Neural progenitor cell (in vitro differentiated cells): ENCODE data around the gene MAP3K2.

Experiments
- EZH2 ChIP-seq: fragments of 200-600 bp; sonication (generic); IDR thresholded peaks from 2 replicates; pipeline ENCODE4 v1.6.1; 2017; ENCODE audit warnings: antibody characterized with exemption, mild to moderate bottlenecking, moderate library complexity
- TF ChIP-seq, protein P1 (sequence below): fragments of 200-600 bp; sonication (generic); IDR thresholded peaks from 2 replicates; pipeline ENCODE4 v1.5.1; 2017; ENCODE audit warnings: antibody characterized with exemption, mild to moderate bottlenecking

DNA sequence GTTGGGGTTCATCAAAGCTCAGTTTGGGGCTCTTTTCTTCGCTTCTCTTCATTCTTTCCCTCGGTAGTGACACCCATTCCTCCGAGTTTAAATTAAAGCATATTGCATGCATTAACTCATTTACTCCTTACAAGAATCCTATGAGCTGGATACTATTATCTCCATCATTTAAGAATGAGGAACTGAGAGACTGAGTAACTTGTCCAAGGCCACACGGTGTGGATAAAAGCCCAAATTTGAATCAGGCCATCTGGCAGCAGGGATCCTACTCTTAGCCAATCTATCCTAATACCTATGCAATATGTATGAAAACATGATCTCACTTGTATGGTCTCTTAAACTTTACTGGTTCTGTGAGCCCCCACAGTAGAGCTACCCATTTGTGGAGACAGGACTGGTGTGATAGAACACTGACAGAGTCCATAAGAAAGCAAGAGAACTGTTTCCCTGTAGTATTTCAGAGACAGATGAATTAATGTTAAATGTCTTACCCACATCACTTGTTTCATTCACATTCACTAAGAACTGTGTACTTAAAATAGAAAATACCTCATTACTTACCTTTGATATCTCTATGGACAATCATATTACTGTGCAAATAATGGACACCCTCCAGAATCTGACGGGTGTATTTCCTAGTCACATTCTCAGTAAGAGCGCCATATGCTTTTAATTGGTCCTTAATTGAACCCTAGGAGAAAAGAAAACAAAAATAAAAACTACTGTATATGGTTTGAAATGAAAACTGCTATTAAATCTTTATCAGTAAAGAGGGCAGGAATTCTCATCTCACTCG lies 73.4 kb downstream of the MAP3K2 start:
- no peak for TF ChIP-seq EZH2
- TF ChIP-seq, protein P1, sequence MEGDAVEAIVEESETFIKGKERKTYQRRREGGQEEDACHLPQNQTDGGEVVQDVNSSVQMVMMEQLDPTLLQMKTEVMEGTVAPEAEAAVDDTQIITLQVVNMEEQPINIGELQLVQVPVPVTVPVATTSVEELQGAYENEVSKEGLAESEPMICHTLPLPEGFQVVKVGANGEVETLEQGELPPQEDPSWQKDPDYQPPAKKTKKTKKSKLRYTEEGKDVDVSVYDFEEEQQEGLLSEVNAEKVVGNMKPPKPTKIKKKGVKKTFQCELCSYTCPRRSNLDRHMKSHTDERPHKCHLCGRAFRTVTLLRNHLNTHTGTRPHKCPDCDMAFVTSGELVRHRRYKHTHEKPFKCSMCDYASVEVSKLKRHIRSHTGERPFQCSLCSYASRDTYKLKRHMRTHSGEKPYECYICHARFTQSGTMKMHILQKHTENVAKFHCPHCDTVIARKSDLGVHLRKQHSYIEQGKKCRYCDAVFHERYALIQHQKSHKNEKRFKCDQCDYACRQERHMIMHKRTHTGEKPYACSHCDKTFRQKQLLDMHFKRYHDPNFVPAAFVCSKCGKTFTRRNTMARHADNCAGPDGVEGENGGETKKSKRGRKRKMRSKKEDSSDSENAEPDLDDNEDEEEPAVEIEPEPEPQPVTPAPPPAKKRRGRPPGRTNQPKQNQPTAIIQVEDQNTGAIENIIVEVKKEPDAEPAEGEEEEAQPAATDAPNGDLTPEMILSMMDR = no peak
